Esophagus squamous epithelium (tissue), 5 donors: ENCODE measurements around the gene DNMT3B. TPM values are rescaled to one million over a fixed set of nuclear protein-coding genes. Genes with fewer than 3 reads are reported as not detected.

Source experiments
- DNase-seq: peaks from one replicate; lab custom pipeline; 2025; lab: John Stamatoyannopoulos, UW
- H3K27ac ChIP-seq, 4 donors: fragments of 200-600 bp; sonication (generic); one replicate each; pipeline ENCODE4 v1.5.1; 2016 to 2019; ENCODE audit warnings: mild to moderate bottlenecking in 1 of 4
- H3K27me3 ChIP-seq, 4 donors: fragments of 200-600 bp; sonication (generic); 1 replicate in 3 of 4; 2 replicates in 1 of 4; pipeline versions ENCODE4 v1.5.1 to v1.6.0; 2017 to 2021; ENCODE audit warnings: antibody characterized with exemption in 1 of 4
- H3K36me3 ChIP-seq, 3 donors: fragments of 200-600 bp; sonication (generic); one replicate each; pipeline ENCODE4 v1.5.1; 2016 to 2019
- H3K4me1 ChIP-seq, 3 donors: fragments of 200-600 bp; sonication (generic); one replicate each; pipeline ENCODE4 v1.5.1; 2017 to 2019
- H3K4me3 ChIP-seq, 4 donors: fragments of 200-600 bp; sonication (generic); 1 replicate in 3 of 4; 2 replicates in 1 of 4; pipeline ENCODE4 v1.5.1; 2016 to 2019; ENCODE audit warnings: mild to moderate bottlenecking in 2 of 4, moderate library complexity in 1 of 4
- H3K9me3 ChIP-seq, 3 donors: fragments of 200-600 bp; sonication (generic); one replicate each; pipeline ENCODE4 v1.5.1; 2016 to 2019
- CTCF ChIP-seq, 6 experiments: fragments of 450-650 bp in 4 of 6; fragments of 200-600 bp in 2 of 6; sonication (generic) in 2 of 6; IDR thresholded peaks; one replicate each; pipeline ENCODE4 v1.5.1; 2016 to 2019; ENCODE audit warnings: antibody characterized with exemption in 6 of 6, mild to moderate bottlenecking in 4 of 6, moderate library complexity in 4 of 6
- POLR2A ChIP-seq, 4 donors: fragments of 450-650 bp; IDR thresholded peaks; one replicate each; pipeline ENCODE4 v1.6.1; 2017; ENCODE audit warnings: antibody characterized with exemption in 4 of 4, mild to moderate bottlenecking in 4 of 4, moderate library complexity in 3 of 4
- WGBS, 2 donors: methylation state at CpG; one replicate each; pipeline ENCODE4 v1.1.5; 2018; 5-methylcytosine and 5-hydroxymethylcytosine counted together
- intact Hi-C: fragments of 100-400 bp; cut with DNase I; formaldehyde crosslinking; loops from one replicate; pipeline ENCODE4 v1.15.0; 2022
- total RNA-seq, 4 donors: library from RNA; depleted of rRNA; stranded (reverse); fragments of >200 nt; gene quantifications; one replicate each; pipeline ENCODE4 v1.1.0, GENCODE V29; 2016
- donor health status: DM: yes; HTN: yes; CAD: no.

Gene DNMT3B
- total RNA-seq, 4 donors from 2014 or later = 0.44 to 2.2 (median 0.72) TPM

GRCh38 chr20:32753731-32754130 lies 8.5 kb upstream of the DNMT3B start:
- no peak overlapping the region for H3K27ac ChIP-seq
- intact Hi-C loops = no loop called here
- WGBS, 2 donors = 75 to 76% methylated on average over 4 of the region's 4 CpGs

GRCh38 chr20:32756156-32756555 lies 6.0 kb upstream of the DNMT3B start:
- H3K4me1 ChIP-seq = no peaks in the 10 kb centered on the region
- no peaks in the 10 kb centered on the region for H3K36me3 ChIP-seq
- H3K9me3 ChIP-seq = no peaks in the 10 kb centered on the region
- intact Hi-C loops = no loop called here
- TF ChIP-seq POLR2A (IDR thresholded peaks at IDR 0.05) (no peak), CTCF (IDR thresholded peaks at IDR 0.05) (no peak)
- H3K4me3 ChIP-seq = no peak overlapping the region
- no peak overlapping the region for H3K27ac ChIP-seq
- 55 to 57% methylated on average over 5 of the region's 5 CpGs for WGBS, 2 donors
- DNase-seq = no peak
- H3K27me3 ChIP-seq = no peaks in the 10 kb centered on the region

More at GRCh38 chr20:32753731-32754130, 8.5 kb upstream of the DNMT3B start:
- DNase-seq = no peak
- Histone ChIP-seq H3K27me3 (no peaks in the 10 kb centered on the region), H3K4me3 (no peak overlapping the region), H3K9me3 (no peaks in the 10 kb centered on the region), H3K4me1 (no peaks in the 10 kb centered on the region), H3K36me3 (no peaks in the 10 kb centered on the region)
- TF ChIP-seq POLR2A (IDR thresholded peaks at IDR 0.05) (no peak), CTCF (IDR thresholded peaks at IDR 0.05) (no peak)

- DNase-seq = no peak
- H3K9me3 ChIP-seq = no peaks in the 10 kb centered on the region
- no peaks in the 10 kb centered on the region for H3K36me3 ChIP-seq
- TF ChIP-seq CTCF (IDR thresholded peaks at IDR 0.05) (no peak), POLR2A (IDR thresholded peaks at IDR 0.05) (no peak)
- intact Hi-C loops = no loop called here
- 47 to 62% methylated on average over 4 of the region's 6 CpGs for WGBS, 2 donors
- H3K27ac ChIP-seq = no peak overlapping the region
- H3K27me3 ChIP-seq = no peaks in the 10 kb centered on the region
- peak overlapping the region; percentile 57 to 92 (median 80) for H3K4me3 ChIP-seq
- H3K4me1 ChIP-seq = peaks cover 9 to 31% (median 14%) of the 10 kb centered on the region in 3 donors
These were observed 761 bp upstream of the DNMT3B start for GRCh38 chr20:32761417-32761830.

- Histone ChIP-seq H3K27me3 (no peaks in the 10 kb centered on the region), H3K4me1 (peaks cover 9 to 31% (median 14%) of the 10 kb centered on the region in 3 donors), H3K27ac (peak overlapping the region; percentile 17 to 52 (median 24)), H3K4me3 (peak overlapping the region; percentile 57 to 92 (median 80)), H3K36me3 (no peaks in the 10 kb centered on the region), H3K9me3 (no peaks in the 10 kb centered on the region)
- WGBS, 2 donors = 0% methylated on average over 13 to 17 of the region's 30 CpGs
- TF ChIP-seq POLR2A (IDR thresholded peaks at IDR 0.05) (no peak), CTCF (IDR thresholded peaks at IDR 0.05) (no peak)
- DNase-seq = no peak
- intact Hi-C loops = no loop called here
These were observed 593 bp downstream of the DNMT3B start for GRCh38 chr20:32762754-32763201.

- intact Hi-C loops = no loop called here
- 39 to 75% methylated on average over 5 to 12 of the region's 40 CpGs for WGBS, 2 donors
- Histone ChIP-seq H3K4me1 (peaks cover 9 to 31% (median 14%) of the 10 kb centered on the region in 3 donors), H3K4me3 (peak overlapping the region; percentile 57 to 92 (median 80)), H3K9me3 (no peaks in the 10 kb centered on the region), H3K36me3 (no peaks in the 10 kb centered on the region), H3K27ac (peak overlapping the region in 1 of 4 donors; percentile 17), H3K27me3 (no peaks in the 10 kb centered on the region)
- no peak for DNase-seq
- TF ChIP-seq POLR2A (IDR thresholded peaks at IDR 0.05) (no peak), CTCF (IDR thresholded peaks at IDR 0.05) (no peak)
These were observed 1.2 kb downstream of the DNMT3B start for GRCh38 chr20:32763202-32764004.
